Keratinocyte (primary cell): ENCODE data around the gene ARHGAP8. TPM values are rescaled to one million over a fixed set of nuclear protein-coding genes. Genes with fewer than 3 reads are reported as not detected.

Experiments used
- DNase-seq: peaks from one replicate; pipeline ENCODE4 v3.0.0-alpha.2; 2011; ENCODE audit warnings: low read depth, missing footprints, low spot score
- FAIRE-seq: peaks from 2 replicates; lab custom pipeline; 2011; peaks lifted over from hg19 to GRCh38; lab: Jason Lieb, UNC
- H2AFZ ChIP-seq: 2 replicates; pipeline ENCODE4 v1.6.0; 2012; ENCODE audit warnings: low read length, control low read depth, inconsistent platforms; ENCODE audit not compliant: control insufficient read depth
- H3K27ac ChIP-seq: 2 replicates; pipeline ENCODE4 v1.5.1; 2011; ENCODE audit warnings: low read length; ENCODE audit not compliant: control insufficient read depth, insufficient read depth
- H3K27me3 ChIP-seq: 3 replicates; pipeline ENCODE4 v1.6.0; 2011; ENCODE audit warnings: low read length; ENCODE audit not compliant: control insufficient read depth, insufficient read depth; ENCODE audit errors: extremely low read depth
- H3K36me3 ChIP-seq, 2 experiments: 2 replicates in 1 of 2; 3 replicates in 1 of 2; pipeline ENCODE4 v1.5.1; 2011; ENCODE audit warnings: low read length in 2 of 2, mild to moderate bottlenecking in 1 of 2; ENCODE audit not compliant: control insufficient read depth in 2 of 2, insufficient read depth in 2 of 2; ENCODE audit errors: extremely low read depth in 1 of 2
- H3K4me1 ChIP-seq: 3 replicates; pipeline ENCODE4 v1.5.1; 2011; ENCODE audit warnings: low read length; ENCODE audit not compliant: control insufficient read depth, insufficient read depth; ENCODE audit errors: extremely low read depth
- H3K4me2 ChIP-seq: 3 replicates; pipeline ENCODE4 v1.6.0; 2011; ENCODE audit warnings: low read depth, low read length; ENCODE audit not compliant: control insufficient read depth, insufficient read depth; ENCODE audit errors: extremely low read depth
- H3K4me3 ChIP-seq, 3 experiments: fragments of 200-600 bp in 1 of 3; sonication (generic) in 1 of 3; 2 replicates in 2 of 3; 3 replicates in 1 of 3; pipeline ENCODE4 v1.5.1; 2011 to 2016; ENCODE audit warnings: low read length in 3 of 3, mild to moderate bottlenecking in 3 of 3, control low read depth in 2 of 3, inconsistent platforms in 1 of 3, low read depth in 1 of 3, mixed read lengths in 1 of 3, mixed run types in 1 of 3, moderate library complexity in 1 of 3; ENCODE audit not compliant: control insufficient read depth in 2 of 3, insufficient read depth in 2 of 3; ENCODE audit errors: extremely low read depth in 1 of 3
- H3K79me2 ChIP-seq: 2 replicates; pipeline ENCODE4 v1.6.0; 2012; ENCODE audit warnings: low read length; ENCODE audit not compliant: control insufficient read depth, insufficient read depth
- H3K9ac ChIP-seq: 3 replicates; pipeline ENCODE4 v1.6.0; 2011; ENCODE audit warnings: low read length; ENCODE audit not compliant: control insufficient read depth, insufficient read depth; ENCODE audit errors: extremely low read depth
- H3K9me1 ChIP-seq: 3 replicates; pipeline ENCODE4 v1.6.0; 2011; ENCODE audit warnings: low read length; ENCODE audit not compliant: control insufficient read depth, insufficient read depth; ENCODE audit errors: extremely low read depth
- H3K9me3 ChIP-seq: 2 replicates; pipeline ENCODE4 v1.5.1; 2012; ENCODE audit warnings: low read depth, low read length; ENCODE audit not compliant: control insufficient read depth
- H4K20me1 ChIP-seq: 3 replicates; pipeline ENCODE4 v1.6.0; 2011; ENCODE audit warnings: low read length; ENCODE audit not compliant: control insufficient read depth, insufficient read depth; ENCODE audit errors: extremely low read depth
- EZH2 ChIP-seq: IDR thresholded peaks from one replicate; pipeline ENCODE4 v1.6.1; 2012; ENCODE audit warnings: inconsistent platforms, mild to moderate bottlenecking, low read length, moderate library complexity
- dilution Hi-C: fragments of 300-500 bp; cut with MboI; formaldehyde crosslinking; loops from one replicate; pipeline ENCODE4 v1.7.0; 2020; ENCODE audit warnings: low sequenced_read_pairs; ENCODE audit not compliant: extremely low pct_ligation_motif_present
- polyA plus RNA-seq, 5 experiments: library from polyadenylated mRNA; depleted of rRNA in 3 of 5; stranded (reverse) in 3 of 5; stranded (forward) in 1 of 5; unstranded in 1 of 5; fragments of >200 nt; gene quantifications; 1 replicate in 1 of 5; 2 replicates in 3 of 5; 3 replicates in 1 of 5; pipeline versions ENCODE4 v1.2.1 to v1.2.3, GENCODE V29; 2011 to 2012; ENCODE audit warnings: missing spikeins in 2 of 5, low read depth in 1 of 5, low replicate concordance in 1 of 5
- TF ChIP-seq, protein P1 (sequence below), 3 experiments: IDR thresholded peaks in 1 of 3; conservative IDR thresholded peaks in 1 of 3; optimal IDR thresholded peaks in 1 of 3; 2 replicates in 2 of 3; 3 replicates in 1 of 3; pipeline versions ENCODE3 to v1.5.1; 2011; ENCODE audit warnings: low read length in 3 of 3, mild to moderate bottlenecking in 3 of 3, moderate library complexity in 2 of 3, control low read depth in 1 of 3, inconsistent platforms in 1 of 3; ENCODE audit not compliant: insufficient read depth in 2 of 3; ENCODE audit errors: extremely low read depth in 1 of 3

The ARHGAP8 gene
- polyA plus RNA-seq, 1 donor (not counting 4 experiments of a cell fraction or from before 2014, with no cell fraction given) = 21.3 TPM

DNA sequence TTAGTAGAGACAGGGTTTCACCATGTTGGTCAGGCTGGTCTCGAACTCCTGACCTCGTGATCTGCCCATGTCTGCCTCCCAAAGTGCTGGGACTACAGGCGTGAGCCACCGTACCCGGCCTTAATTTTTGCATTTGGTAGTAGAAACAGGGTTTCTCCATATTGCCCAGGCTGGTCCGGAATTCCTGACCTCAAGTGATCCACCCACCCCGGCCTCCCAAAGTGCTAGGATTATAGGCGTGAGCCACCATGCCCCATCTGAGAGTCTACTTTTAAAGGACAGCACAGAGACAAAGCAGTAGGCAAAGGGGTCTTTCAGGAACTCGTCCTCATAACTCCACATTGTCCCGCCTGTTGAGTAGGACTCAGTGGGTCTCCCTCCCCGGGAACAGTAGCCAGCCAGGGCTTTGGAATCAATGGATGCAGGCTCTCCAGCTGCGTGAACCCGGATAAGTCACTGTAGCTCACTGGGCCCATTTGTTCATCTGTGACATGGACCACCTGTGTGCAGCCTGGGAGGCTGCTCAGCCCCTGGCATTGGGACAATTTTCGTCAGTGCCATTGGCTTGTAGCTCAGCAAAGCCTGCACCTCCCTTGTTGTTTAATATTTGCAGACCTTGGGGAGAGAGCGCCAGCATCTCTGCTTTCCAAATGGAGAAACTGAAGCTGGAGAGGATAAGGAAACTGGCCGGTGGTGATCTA, 86.1 kb downstream of the ARHGAP8 start:
- Histone ChIP-seq H3K4me2 (no peak overlapping the region), H3K9me1 (no peaks in the 10 kb centered on the region), H3K9ac (no peak overlapping the region), H4K20me1 (no peaks in the 10 kb centered on the region), H3K4me1 (no peaks in the 10 kb centered on the region), H3K27ac (no peak overlapping the region), H2AFZ (no peak overlapping the region), H3K9me3 (peaks cover 2% of the 10 kb centered on the region), H3K36me3 (peaks cover 6 to 14% of the 10 kb centered on the region in 2 experiments), H3K79me2 (no peaks in the 10 kb centered on the region), H3K4me3 (no peak overlapping the region), H3K27me3 (no peaks in the 10 kb centered on the region)
- no peak for FAIRE-seq
- no peak for DNase-seq
- TF ChIP-seq, protein P1, sequence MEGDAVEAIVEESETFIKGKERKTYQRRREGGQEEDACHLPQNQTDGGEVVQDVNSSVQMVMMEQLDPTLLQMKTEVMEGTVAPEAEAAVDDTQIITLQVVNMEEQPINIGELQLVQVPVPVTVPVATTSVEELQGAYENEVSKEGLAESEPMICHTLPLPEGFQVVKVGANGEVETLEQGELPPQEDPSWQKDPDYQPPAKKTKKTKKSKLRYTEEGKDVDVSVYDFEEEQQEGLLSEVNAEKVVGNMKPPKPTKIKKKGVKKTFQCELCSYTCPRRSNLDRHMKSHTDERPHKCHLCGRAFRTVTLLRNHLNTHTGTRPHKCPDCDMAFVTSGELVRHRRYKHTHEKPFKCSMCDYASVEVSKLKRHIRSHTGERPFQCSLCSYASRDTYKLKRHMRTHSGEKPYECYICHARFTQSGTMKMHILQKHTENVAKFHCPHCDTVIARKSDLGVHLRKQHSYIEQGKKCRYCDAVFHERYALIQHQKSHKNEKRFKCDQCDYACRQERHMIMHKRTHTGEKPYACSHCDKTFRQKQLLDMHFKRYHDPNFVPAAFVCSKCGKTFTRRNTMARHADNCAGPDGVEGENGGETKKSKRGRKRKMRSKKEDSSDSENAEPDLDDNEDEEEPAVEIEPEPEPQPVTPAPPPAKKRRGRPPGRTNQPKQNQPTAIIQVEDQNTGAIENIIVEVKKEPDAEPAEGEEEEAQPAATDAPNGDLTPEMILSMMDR (optimal IDR thresholded peaks at IDR 0.05 in 1 of 3, IDR thresholded peaks at IDR 0.05 in 1 of 3, conservative IDR thresholded peaks at IDR 0.05 in 1 of 3; ENCODE audit: extremely low read depth in 1 of 3, insufficient read depth in 2 of 3, low read length in 3 of 3) = no peak
- no peak for TF ChIP-seq EZH2
- dilution Hi-C loops = no loop called here

DNA sequence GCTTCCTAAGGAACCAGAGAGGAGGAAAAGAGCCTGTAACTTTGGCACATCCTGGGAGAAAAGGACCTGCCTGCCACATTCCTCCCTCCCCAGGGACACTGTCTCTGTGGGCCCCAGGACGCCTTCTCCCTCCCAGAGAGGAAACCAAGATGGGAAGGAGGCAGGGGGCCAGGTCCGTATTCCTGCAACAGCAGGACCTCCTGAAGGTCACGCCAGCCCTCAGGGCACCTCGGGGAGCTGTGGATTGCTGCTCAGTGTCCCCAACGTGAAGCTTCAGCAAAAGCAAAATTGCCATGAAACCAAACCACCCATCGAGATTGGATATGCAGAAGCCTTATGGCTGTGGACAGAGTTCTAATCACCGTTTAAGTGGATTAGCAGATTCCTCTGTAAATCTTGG, 86.7 kb downstream of the ARHGAP8 start:
- dilution Hi-C loops = no loop called here
- Histone ChIP-seq H3K36me3 (peaks cover 6 to 14% of the 10 kb centered on the region in 2 experiments), H3K4me3 (no peak overlapping the region), H3K27me3 (no peaks in the 10 kb centered on the region), H3K9me3 (peaks cover 2% of the 10 kb centered on the region), H3K9me1 (no peaks in the 10 kb centered on the region), H2AFZ (no peak overlapping the region), H3K9ac (no peak overlapping the region), H3K4me2 (no peak overlapping the region), H4K20me1 (no peaks in the 10 kb centered on the region), H3K4me1 (no peaks in the 10 kb centered on the region), H3K79me2 (no peaks in the 10 kb centered on the region), H3K27ac (no peak overlapping the region)
- DNase-seq (no peak), FAIRE-seq (no peak)
- TF ChIP-seq EZH2 = no peak
- TF ChIP-seq, protein P1 (optimal IDR thresholded peaks at IDR 0.05 in 1 of 3, IDR thresholded peaks at IDR 0.05 in 1 of 3, conservative IDR thresholded peaks at IDR 0.05 in 1 of 3; ENCODE audit: extremely low read depth in 1 of 3, insufficient read depth in 2 of 3, low read length in 3 of 3) = no peak
